ENCODE measurements around the gene ZNF672.

Gene ZNF672

GRCh38 chr1:248850124-248850523 lies 12.1 kb downstream of the ZNF672 start:
- Histone ChIP-seq H3K4me2 (ENCODE audit: low read length) (no peak overlapping the region), H3F3A (ENCODE audit: control insufficient read depth, insufficient read depth) (0 out of 2 replicates have a peak, but pooled peaks cover 4% of the 10 kb centered on the region), H3K4me3 (ENCODE audit: low read length) (no peak overlapping the region), H3K27ac (ENCODE audit: low read depth, low read length) (no peak overlapping the region), H3K27me3 (ENCODE audit: control insufficient read depth, low read length) (no peaks in the 10 kb centered on the region), H3K9me3 (ENCODE audit: control insufficient read depth, insufficient read depth, low read length) (no peaks in the 10 kb centered on the region), H3K9me2 (replicated peaks; ENCODE audit: control insufficient read depth, low read length) (no peaks in the 10 kb centered on the region), H3K4me1 (ENCODE audit: control insufficient read depth, low read length) (peaks cover 11% of the 10 kb centered on the region), H3K36me3 (ENCODE audit: control insufficient read depth, low read length) (peaks cover 97% of the 10 kb centered on the region), H3K79me2 (ENCODE audit: control insufficient read depth, low read length) (no peaks in the 10 kb centered on the region), H4K20me1 (ENCODE audit: control insufficient read depth, insufficient read depth, low read depth, low read length) (no peaks in the 10 kb centered on the region)
- TF ChIP-seq EZH2phosphoT487 (IDR thresholded peaks at IDR 0.05; ENCODE audit: borderline replicate concordance, low read length) (no peak), CTCF (IDR thresholded peaks at IDR 0.05; ENCODE audit: low read depth, low read length, poor library complexity, severe bottlenecking) (no peak)

- Histone ChIP-seq H3F3A (ENCODE audit: control insufficient read depth, insufficient read depth) (0 out of 2 replicates have a peak, but pooled peaks cover 4% of the 10 kb centered on the region), H3K9me3 (ENCODE audit: control insufficient read depth, insufficient read depth, low read length) (no peaks in the 10 kb centered on the region), H4K20me1 (ENCODE audit: control insufficient read depth, insufficient read depth, low read depth, low read length) (no peaks in the 10 kb centered on the region), H3K27ac (ENCODE audit: low read depth, low read length) (no peak overlapping the region), H3K27me3 (ENCODE audit: control insufficient read depth, low read length) (no peaks in the 10 kb centered on the region), H3K9me2 (replicated peaks; ENCODE audit: control insufficient read depth, low read length) (no peaks in the 10 kb centered on the region), H3K4me1 (ENCODE audit: control insufficient read depth, low read length) (peaks cover 11% of the 10 kb centered on the region), H3K4me2 (ENCODE audit: low read length) (no peak overlapping the region), H3K4me3 (ENCODE audit: low read length) (no peak overlapping the region), H3K79me2 (ENCODE audit: control insufficient read depth, low read length) (no peaks in the 10 kb centered on the region), H3K36me3 (ENCODE audit: control insufficient read depth, low read length) (peaks cover 97% of the 10 kb centered on the region)
- no peak for TF ChIP-seq CTCF (IDR thresholded peaks at IDR 0.05; ENCODE audit: low read depth, low read length, poor library complexity, severe bottlenecking)
- TF ChIP-seq EZH2phosphoT487 (IDR thresholded peaks at IDR 0.05; ENCODE audit: borderline replicate concordance, low read length), result no peak
Observed at GRCh38 chr1:248850536-248851251, 12.7 kb downstream of the ZNF672 start.

- no peaks in the 10 kb centered on the region for H3K79me2 ChIP-seq (ENCODE audit: control insufficient read depth, low read length)
- no peaks in the 10 kb centered on the region for H3K27me3 ChIP-seq (ENCODE audit: control insufficient read depth, low read length)
- H3K9me3 ChIP-seq (ENCODE audit: control insufficient read depth, insufficient read depth, low read length), result no peaks in the 10 kb centered on the region
- H3K4me1 ChIP-seq (ENCODE audit: control insufficient read depth, low read length), result peaks cover 13% of the 10 kb centered on the region
- no peaks in the 10 kb centered on the region for H3K9me2 ChIP-seq (replicated peaks; ENCODE audit: control insufficient read depth, low read length)
- no peak overlapping the region for H3K27ac ChIP-seq (ENCODE audit: low read depth, low read length)
- no peak for TF ChIP-seq EZH2phosphoT487 (IDR thresholded peaks at IDR 0.05; ENCODE audit: borderline replicate concordance, low read length)
- no peak for TF ChIP-seq CTCF (IDR thresholded peaks at IDR 0.05; ENCODE audit: low read depth, low read length, poor library complexity, severe bottlenecking)
- H3K4me3 ChIP-seq (ENCODE audit: low read length), result no peak overlapping the region
- H3F3A ChIP-seq (ENCODE audit: control insufficient read depth, insufficient read depth), result no peaks in the 10 kb centered on the region
- H4K20me1 ChIP-seq (ENCODE audit: control insufficient read depth, insufficient read depth, low read depth, low read length), result no peaks in the 10 kb centered on the region
- H3K36me3 ChIP-seq (ENCODE audit: control insufficient read depth, low read length), result peaks cover 97% of the 10 kb centered on the region
- H3K4me2 ChIP-seq (ENCODE audit: low read length), result no peak overlapping the region
Observed at GRCh38 chr1:248851390-248851789, 13.4 kb downstream of the ZNF672 start.
